ENCODE results near the gene ATG14. TPM values are rescaled to one million over a fixed set of nuclear protein-coding genes. Genes with fewer than 3 reads are reported as not detected.
A peak's percentile ranks its signal among the peaks of the same experiment; 100 is the strongest.

Gene ATG14
- total RNA-seq, 5 donors from 2014 or later (not counting 1 experiment from before 2014, with no cell fraction given): 13.2 to 18.1 (median 17.3) TPM

GRCh38 chr14:55361190-55361589, 50.4 kb downstream of the ATG14 start:
- no peak overlapping the region for H3K4me3 Mint-ChIP-seq
- no peaks in the 10 kb centered on the region for H3K27me3 ChIP-seq (replicated peaks in 1 of 2; ENCODE audit: control insufficient read depth in 2 of 2, extremely low read depth in 1 of 2, insufficient read depth in 2 of 2, low read length in 1 of 2)
- ATAC-seq (replicated peaks in 1 of 4): no peak
- H3K36me3 ChIP-seq (ENCODE audit: control insufficient read depth in 2 of 2, extremely low read depth in 1 of 2, insufficient read depth in 1 of 2, low read length in 1 of 2): peaks cover 0 to 4% of the 10 kb centered on the region in 2 donors
- no peak overlapping the region for H3K27ac ChIP-seq (ENCODE audit: low read length)
- peaks cover 27% of the 10 kb centered on the region for H3K36me3 Mint-ChIP-seq
- H3K27ac Mint-ChIP-seq: peak overlapping the region; percentile 13 to 45
- H3K4me1 ChIP-seq (ENCODE audit: control insufficient read depth in 1 of 2, extremely low read depth in 1 of 2, insufficient read depth in 2 of 2, low read length in 2 of 2): peaks cover 0 to 3% of the 10 kb centered on the region in 2 experiments
- no peak overlapping the region for H3K4me3 ChIP-seq (ENCODE audit: control insufficient read depth in 1 of 2, extremely low read depth in 1 of 2, low read length in 1 of 2)
- WGBS (ENCODE audit: insufficient coverage): 83% methylated on average over 1 of the region's 2 CpGs
- ChIA-PET POLR2A (interaction anchor here (0.6 kb wide), 2 partner anchors 51 to 236 kb away, joined by 3 to 4 read pairs; no protein-coding TSS in a partner anchor), CTCF (interaction anchor here (0.5 to 1.3 kb wide), 3 partner anchors 28 to 268 kb away, joined by 3 to 4 read pairs (median 3); no protein-coding TSS in a partner anchor)
- no peak for DNase-seq
- H3K9me3 ChIP-seq: no peaks in the 10 kb centered on the region
- H3K4me1 Mint-ChIP-seq: peaks cover 11 to 19% (median 18%) of the 10 kb centered on the region in 3 donors
- H3K27me3 Mint-ChIP-seq: no peaks in the 10 kb centered on the region
- H3K9me3 Mint-ChIP-seq: no peaks in the 10 kb centered on the region

DNA sequence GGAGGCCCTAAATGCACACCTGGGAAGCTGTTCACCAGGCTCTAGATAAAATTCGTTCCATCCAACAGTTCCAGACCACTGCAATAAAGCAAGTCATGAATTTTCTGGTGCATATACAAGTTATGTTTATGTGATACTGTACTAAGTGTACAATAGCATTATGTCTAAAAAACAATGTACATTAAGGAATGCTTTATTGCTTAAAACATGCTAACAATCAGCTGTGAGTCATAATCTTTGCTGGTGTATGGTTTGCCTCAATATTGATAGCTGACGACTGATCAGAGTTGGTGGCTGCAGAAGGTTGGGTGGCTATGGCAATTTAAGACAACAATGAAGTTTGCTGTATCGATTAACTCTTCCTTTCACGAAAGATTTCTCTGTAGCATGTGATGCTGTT, 52.3 kb downstream of the ATG14 start:
- H3K27ac ChIP-seq (ENCODE audit: low read length): no peak overlapping the region
- no peak overlapping the region for H3K27ac Mint-ChIP-seq
- DNase-seq (no peak), ATAC-seq (replicated peaks in 1 of 4) (no peak)
- no peak overlapping the region for H3K4me3 ChIP-seq (ENCODE audit: control insufficient read depth in 1 of 2, extremely low read depth in 1 of 2, low read length in 1 of 2)
- H3K9me3 ChIP-seq: no peaks in the 10 kb centered on the region
- ChIA-PET POLR2A (no interaction called here), CTCF (no interaction called here)
- WGBS (ENCODE audit: insufficient coverage): no CpG with 5 or more reads among the region's 4 CpGs
- H3K27me3 Mint-ChIP-seq: no peaks in the 10 kb centered on the region
- H3K4me3 Mint-ChIP-seq: no peak overlapping the region
- no peaks in the 10 kb centered on the region for H3K9me3 Mint-ChIP-seq
- peaks cover 0 to 3% of the 10 kb centered on the region in 2 donors for H3K36me3 ChIP-seq (ENCODE audit: control insufficient read depth in 2 of 2, extremely low read depth in 1 of 2, insufficient read depth in 1 of 2, low read length in 1 of 2)
- no peaks in the 10 kb centered on the region for H3K27me3 ChIP-seq (replicated peaks in 1 of 2; ENCODE audit: control insufficient read depth in 2 of 2, extremely low read depth in 1 of 2, insufficient read depth in 2 of 2, low read length in 1 of 2)
- H3K4me1 Mint-ChIP-seq: peaks cover 18 to 27% (median 20%) of the 10 kb centered on the region in 3 donors
- peaks cover 18% of the 10 kb centered on the region for H3K36me3 Mint-ChIP-seq
- H3K4me1 ChIP-seq (ENCODE audit: control insufficient read depth in 1 of 2, extremely low read depth in 1 of 2, insufficient read depth in 2 of 2, low read length in 2 of 2): peaks cover 5 to 7% of the 10 kb centered on the region in 2 experiments

DNA sequence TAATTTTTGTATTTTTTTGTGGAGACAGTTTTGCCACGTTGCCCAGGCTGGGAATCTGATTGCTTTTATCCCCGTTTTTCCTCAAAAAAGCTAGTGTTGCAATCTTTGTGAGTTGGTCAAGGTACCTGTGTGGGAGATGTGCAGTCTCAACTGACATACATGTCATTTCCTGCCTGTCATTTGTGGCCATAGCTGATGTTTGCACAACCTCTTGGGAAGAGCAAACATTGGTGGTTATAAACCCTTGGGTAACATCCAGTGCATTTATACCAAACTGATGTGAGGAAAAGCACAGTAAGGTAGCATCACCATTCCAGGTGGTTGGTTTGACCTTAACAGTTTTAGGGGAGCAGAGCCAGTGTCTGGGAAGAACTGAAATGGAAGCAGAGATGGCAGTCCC, 54.7 kb downstream of the ATG14 start:
- Mint-ChIP-seq H3K4me1 (peaks cover 27 to 38% (median 30%) of the 10 kb centered on the region in 3 donors), H3K27me3 (no peaks in the 10 kb centered on the region), H3K4me3 (no peak overlapping the region), H3K27ac (no peak overlapping the region), H3K36me3 (peaks cover 17% of the 10 kb centered on the region), H3K9me3 (no peaks in the 10 kb centered on the region)
- POLR2A ChIA-PET: interaction anchor here in 1 of 2 donors (0.7 kb wide), 1 partner anchor 9 kb away, joined by 3 read pairs; no protein-coding TSS in a partner anchor
- Histone ChIP-seq H3K36me3 (ENCODE audit: control insufficient read depth in 2 of 2, extremely low read depth in 1 of 2, insufficient read depth in 1 of 2, low read length in 1 of 2) (peaks cover 0 to 11% of the 10 kb centered on the region in 2 donors), H3K27ac (ENCODE audit: low read length) (no peak overlapping the region), H3K9me3 (no peaks in the 10 kb centered on the region), H3K4me1 (ENCODE audit: control insufficient read depth in 1 of 2, extremely low read depth in 1 of 2, insufficient read depth in 2 of 2, low read length in 2 of 2) (peaks cover 12 to 14% of the 10 kb centered on the region in 2 experiments), H3K4me3 (ENCODE audit: control insufficient read depth in 1 of 2, extremely low read depth in 1 of 2, low read length in 1 of 2) (no peak overlapping the region), H3K27me3 (replicated peaks in 1 of 2; ENCODE audit: control insufficient read depth in 2 of 2, extremely low read depth in 1 of 2, insufficient read depth in 2 of 2, low read length in 1 of 2) (no peaks in the 10 kb centered on the region)
- CTCF ChIA-PET: interaction anchor here (0.6 to 4.2 kb wide), 7 partner anchors 15 to 111 kb away, joined by 3 to 85 read pairs (median 3); partner anchors contain the start of gene FBXO34 (in 1 of the 2)
- DNase-seq (no peak), ATAC-seq (replicated peaks in 1 of 4) (no peak)
- WGBS (ENCODE audit: insufficient coverage): 86% methylated on average over 2 of the region's 2 CpGs

DNA sequence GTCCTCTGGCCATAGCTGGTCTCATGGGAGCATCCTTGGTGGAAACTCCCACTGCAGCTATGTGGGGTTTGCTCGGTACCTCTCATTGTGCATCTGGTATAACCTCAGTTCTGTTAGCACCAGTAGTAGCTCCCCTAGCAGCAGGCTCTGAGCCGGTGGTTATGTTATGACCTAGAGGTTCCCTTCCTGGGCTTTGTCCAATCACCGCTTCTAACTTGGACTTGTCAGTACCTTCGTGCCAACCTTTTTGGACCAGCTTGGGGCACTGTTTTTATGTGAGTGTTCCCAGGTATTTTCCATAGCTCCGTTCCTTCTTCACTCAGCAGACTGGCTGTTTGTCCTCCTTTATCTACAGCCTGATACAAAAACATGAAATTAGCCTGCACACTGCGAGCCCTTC, 55.7 kb downstream of the ATG14 start:
- H3K4me3 ChIP-seq (ENCODE audit: control insufficient read depth in 1 of 2, extremely low read depth in 1 of 2, low read length in 1 of 2): no peak overlapping the region
- H3K9me3 Mint-ChIP-seq: no peaks in the 10 kb centered on the region
- peaks cover 9 to 14% of the 10 kb centered on the region in 2 experiments for H3K4me1 ChIP-seq (ENCODE audit: control insufficient read depth in 1 of 2, extremely low read depth in 1 of 2, insufficient read depth in 2 of 2, low read length in 2 of 2)
- H3K9me3 ChIP-seq: no peaks in the 10 kb centered on the region
- WGBS (ENCODE audit: insufficient coverage): 95% methylated on average over 2 of the region's 6 CpGs
- H3K4me3 Mint-ChIP-seq: no peak overlapping the region
- POLR2A ChIA-PET: no interaction called here
- peaks cover 17 to 31% (median 23%) of the 10 kb centered on the region in 3 donors for H3K4me1 Mint-ChIP-seq
- peaks cover 0 to 20% of the 10 kb centered on the region in 2 donors for H3K36me3 ChIP-seq (ENCODE audit: control insufficient read depth in 2 of 2, extremely low read depth in 1 of 2, insufficient read depth in 1 of 2, low read length in 1 of 2)
- CTCF ChIA-PET: interaction anchor here (1.0 to 4.2 kb wide), 10 partner anchors 19 to 195 kb away, joined by 3 to 85 read pairs (median 6); partner anchors contain the start of gene FBXO34 (in 2 of the 2)
- H3K27ac Mint-ChIP-seq: no peak overlapping the region
- no peaks in the 10 kb centered on the region for H3K27me3 Mint-ChIP-seq
- no peak overlapping the region for H3K27ac ChIP-seq (ENCODE audit: low read length)
- ATAC-seq (replicated peaks in 1 of 4): no peak
- H3K27me3 ChIP-seq (replicated peaks in 1 of 2; ENCODE audit: control insufficient read depth in 2 of 2, extremely low read depth in 1 of 2, insufficient read depth in 2 of 2, low read length in 1 of 2): no peaks in the 10 kb centered on the region
- peaks cover 25% of the 10 kb centered on the region for H3K36me3 Mint-ChIP-seq
- DNase-seq: no peak

DNA sequence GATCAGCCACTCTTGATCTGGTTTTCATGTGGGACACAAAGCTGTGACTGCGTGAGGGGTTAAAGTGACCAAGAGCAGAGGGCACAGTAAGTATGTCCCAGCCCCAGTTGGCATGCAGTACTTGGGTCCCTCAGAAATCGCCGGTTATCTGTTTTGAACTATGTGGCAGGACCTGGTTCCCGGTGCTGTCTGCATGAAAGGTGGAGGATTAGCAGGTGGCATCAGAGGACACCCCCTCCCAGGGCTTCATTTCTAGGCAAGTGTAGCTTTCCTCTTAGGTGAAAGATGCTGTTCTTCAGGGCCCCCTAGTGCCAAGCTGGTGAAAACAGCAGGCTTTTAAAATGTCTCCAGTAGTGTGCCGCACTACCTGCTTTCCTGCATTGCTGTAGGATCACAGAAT, 57.1 kb downstream of the ATG14 start:
- Mint-ChIP-seq H3K4me3 (peak overlapping the region; percentile 55 to 80 (median 55)), H3K4me1 (peaks cover 17 to 38% (median 30%) of the 10 kb centered on the region in 3 donors), H3K27ac (peak overlapping the region; percentile 89 to 98), H3K36me3 (peaks cover 29% of the 10 kb centered on the region), H3K9me3 (no peaks in the 10 kb centered on the region), H3K27me3 (no peaks in the 10 kb centered on the region)
- peak; percentile 90 to 95 (median 92) for ATAC-seq (replicated peaks in 1 of 4)
- Histone ChIP-seq H3K36me3 (ENCODE audit: control insufficient read depth in 2 of 2, extremely low read depth in 1 of 2, insufficient read depth in 1 of 2, low read length in 1 of 2) (peaks cover 2 to 28% of the 10 kb centered on the region in 2 donors), H3K27ac (ENCODE audit: low read length) (peak overlapping the region; percentile 77), H3K4me1 (ENCODE audit: control insufficient read depth in 1 of 2, extremely low read depth in 1 of 2, insufficient read depth in 2 of 2, low read length in 2 of 2) (peaks cover 9 to 17% of the 10 kb centered on the region in 2 experiments), H3K9me3 (no peaks in the 10 kb centered on the region), H3K27me3 (replicated peaks in 1 of 2; ENCODE audit: control insufficient read depth in 2 of 2, extremely low read depth in 1 of 2, insufficient read depth in 2 of 2, low read length in 1 of 2) (no peaks in the 10 kb centered on the region), H3K4me3 (ENCODE audit: control insufficient read depth in 1 of 2, extremely low read depth in 1 of 2, low read length in 1 of 2) (peak overlapping the region in 1 of 2 donors; percentile 16)
- POLR2A ChIA-PET: interaction anchor here (0.6 to 1.2 kb wide), 9 partner anchors 16 to 265 kb away, joined by 3 to 15 read pairs (median 3); no protein-coding TSS in a partner anchor
- WGBS (ENCODE audit: insufficient coverage): 46% methylated on average over 4 of the region's 5 CpGs
- CTCF ChIA-PET: interaction anchor here (0.5 to 4.2 kb wide), 44 partner anchors 8 to 513 kb away, joined by 3 to 85 read pairs (median 5); partner anchors contain the start of genes FBXO34 (in 2 of the 2), SOCS4 (in 1 of the 2) and WDHD1 (in 1 of the 2)
- DNase-seq: peak; percentile 24 to 82 (median 66)

GRCh38 chr14:55353686-55354467, 57.8 kb downstream of the ATG14 start:
- H3K9me3 ChIP-seq: no peaks in the 10 kb centered on the region
- H3K27me3 Mint-ChIP-seq: no peaks in the 10 kb centered on the region
- H3K4me1 Mint-ChIP-seq: peaks cover 23 to 44% (median 35%) of the 10 kb centered on the region in 3 donors
- no peaks in the 10 kb centered on the region for H3K27me3 ChIP-seq (replicated peaks in 1 of 2; ENCODE audit: control insufficient read depth in 2 of 2, extremely low read depth in 1 of 2, insufficient read depth in 2 of 2, low read length in 1 of 2)
- peak overlapping the region; percentile 89 to 98 for H3K27ac Mint-ChIP-seq
- ATAC-seq (replicated peaks in 1 of 4) (peak; percentile 6 to 58 (median 24)), DNase-seq (peak in 20 of 35 experiments; percentile 10 to 55 (median 18))
- CTCF ChIA-PET: interaction anchor here (0.6 to 4.2 kb wide), 38 partner anchors 8 to 512 kb away, joined by 3 to 85 read pairs (median 6); partner anchors contain the start of genes FBXO34 (in 2 of the 2), SOCS4 (in 1 of the 2) and WDHD1 (in 1 of the 2)
- 54% methylated on average over 8 of the region's 11 CpGs for WGBS (ENCODE audit: insufficient coverage)
- H3K27ac ChIP-seq (ENCODE audit: low read length): peak overlapping the region; percentile 77
- H3K9me3 Mint-ChIP-seq: no peaks in the 10 kb centered on the region
- peaks cover 26% of the 10 kb centered on the region for H3K36me3 Mint-ChIP-seq
- H3K4me1 ChIP-seq (ENCODE audit: control insufficient read depth in 1 of 2, extremely low read depth in 1 of 2, insufficient read depth in 2 of 2, low read length in 2 of 2): peaks cover 12 to 17% of the 10 kb centered on the region in 2 experiments
- H3K4me3 ChIP-seq (ENCODE audit: control insufficient read depth in 1 of 2, extremely low read depth in 1 of 2, low read length in 1 of 2): peak overlapping the region in 1 of 2 donors; percentile 16
- H3K36me3 ChIP-seq (ENCODE audit: control insufficient read depth in 2 of 2, extremely low read depth in 1 of 2, insufficient read depth in 1 of 2, low read length in 1 of 2): peaks cover 2 to 28% of the 10 kb centered on the region in 2 donors
- peak overlapping the region; percentile 55 to 80 (median 55) for H3K4me3 Mint-ChIP-seq
- POLR2A ChIA-PET: interaction anchor here (0.6 to 1.2 kb wide), 6 partner anchors 16 to 99 kb away, joined by 3 to 6 read pairs (median 3); no protein-coding TSS in a partner anchor

All from T-cell (primary cell).